ENCODE measurements around the gene ZFAND4.

- TF ChIP-seq CTCF (conservative IDR thresholded peaks at IDR 0.05; ENCODE audit: low read length) = no peak
- no peak for TF ChIP-seq EZH2phosphoT487 (IDR thresholded peaks at IDR 0.05; ENCODE audit: borderline replicate concordance)
These were observed 91.4 kb downstream of the ZFAND4 start for GRCh38 chr10:45581216-45581549.

Measured in Loucy (cell line).